ENCODE data around the gene FAM20C. TPM values are rescaled to one million over a fixed set of nuclear protein-coding genes. Genes with fewer than 3 reads are reported as not detected.

Gene FAM20C
- total and polyA plus RNA-seq, 2 donors (not counting 3 experiments of a cell fraction or from before 2014, with no cell fraction given): 14.2 to 34.5 TPM

DNA sequence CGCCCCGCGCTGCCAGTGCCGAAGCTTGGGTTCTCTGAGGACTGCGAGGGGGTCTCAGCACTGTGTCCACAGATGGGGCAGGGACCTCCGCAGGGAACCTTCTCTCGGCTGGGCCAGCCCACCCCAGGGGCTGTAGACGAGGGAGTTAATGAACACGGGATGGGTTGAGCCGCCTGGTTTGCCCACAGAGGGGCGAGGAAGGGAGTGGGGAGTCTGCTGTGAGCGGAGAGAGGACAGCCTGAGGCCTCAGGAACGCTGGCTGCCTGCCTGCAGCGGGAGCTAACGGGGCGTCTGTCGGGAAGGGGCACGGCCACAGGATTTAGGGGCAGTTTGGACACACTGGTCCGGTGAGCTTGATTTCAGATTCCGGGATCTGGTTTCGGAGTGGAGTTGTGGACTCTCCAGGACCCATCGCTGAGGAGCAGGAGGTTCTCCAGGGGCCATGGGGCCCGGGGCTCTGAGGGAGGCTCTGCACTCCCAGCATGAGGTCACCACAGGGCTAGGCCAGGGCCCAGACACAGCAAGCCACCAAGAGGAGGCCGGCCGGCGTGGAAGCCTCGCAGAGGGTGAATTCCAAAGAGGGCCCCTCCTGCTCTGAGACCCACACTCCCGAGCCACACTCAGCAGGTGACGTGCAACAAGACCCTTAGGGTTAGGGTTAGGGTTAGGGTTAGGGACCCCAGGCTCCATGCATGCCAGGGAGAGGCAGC is 19.0 kb upstream of the FAM20C start:
- dilution Hi-C loops (cut with MboI; ENCODE audit: extremely low pct_ligation_motif_present, low sequenced_read_pairs): no loop called here
- no peak overlapping the region for H2AFZ ChIP-seq (ENCODE audit: low read depth, low read length)
- H3K4me3 ChIP-seq (replicated peaks in 1 of 3; ENCODE audit: insufficient read depth in 1 of 3, low read depth in 1 of 3, low read length in 3 of 3): no peak overlapping the region
- no peaks in the 10 kb centered on the region for H3K9me3 ChIP-seq (replicated peaks; ENCODE audit: control insufficient read depth, insufficient read depth, low read length)
- H3K27ac ChIP-seq (ENCODE audit: insufficient read depth, low read depth, low read length): no peak overlapping the region
- H3K4me2 ChIP-seq (ENCODE audit: insufficient read depth, low read length): no peak overlapping the region
- BruUV-seq (replicated peaks): no TSS peak
- TF ChIP-seq POLR2A (IDR thresholded peaks at IDR 0.05; ENCODE audit: low read depth, low read length) (no peak), POLR2AphosphoS5 (IDR thresholded peaks at IDR 0.05; ENCODE audit: insufficient read depth, low read depth, low read length) (no peak), GATA2 (IDR thresholded peaks at IDR 0.05; ENCODE audit: insufficient read depth, insufficient read length, low read depth, low read length) (no peak), MYC (IDR thresholded peaks at IDR 0.05; ENCODE audit: low read depth, low read length) (no peak), EZH2 (IDR thresholded peaks at IDR 0.05; ENCODE audit: borderline replicate concordance, low read depth, low read length, severe bottlenecking) (no peak), FOS (IDR thresholded peaks at IDR 0.05; ENCODE audit: borderline replicate concordance, insufficient read depth, low read length) (no peak), JUN (IDR thresholded peaks at IDR 0.05; ENCODE audit: borderline replicate concordance, insufficient read depth, insufficient read length, low read depth) (no peak)
- TF ChIP-seq, protein P1, sequence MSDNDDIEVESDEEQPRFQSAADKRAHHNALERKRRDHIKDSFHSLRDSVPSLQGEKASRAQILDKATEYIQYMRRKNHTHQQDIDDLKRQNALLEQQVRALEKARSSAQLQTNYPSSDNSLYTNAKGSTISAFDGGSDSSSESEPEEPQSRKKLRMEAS (IDR thresholded peaks at IDR 0.05; ENCODE audit: insufficient read depth, insufficient read length): no peak
- TF ChIP-seq, protein P2, sequence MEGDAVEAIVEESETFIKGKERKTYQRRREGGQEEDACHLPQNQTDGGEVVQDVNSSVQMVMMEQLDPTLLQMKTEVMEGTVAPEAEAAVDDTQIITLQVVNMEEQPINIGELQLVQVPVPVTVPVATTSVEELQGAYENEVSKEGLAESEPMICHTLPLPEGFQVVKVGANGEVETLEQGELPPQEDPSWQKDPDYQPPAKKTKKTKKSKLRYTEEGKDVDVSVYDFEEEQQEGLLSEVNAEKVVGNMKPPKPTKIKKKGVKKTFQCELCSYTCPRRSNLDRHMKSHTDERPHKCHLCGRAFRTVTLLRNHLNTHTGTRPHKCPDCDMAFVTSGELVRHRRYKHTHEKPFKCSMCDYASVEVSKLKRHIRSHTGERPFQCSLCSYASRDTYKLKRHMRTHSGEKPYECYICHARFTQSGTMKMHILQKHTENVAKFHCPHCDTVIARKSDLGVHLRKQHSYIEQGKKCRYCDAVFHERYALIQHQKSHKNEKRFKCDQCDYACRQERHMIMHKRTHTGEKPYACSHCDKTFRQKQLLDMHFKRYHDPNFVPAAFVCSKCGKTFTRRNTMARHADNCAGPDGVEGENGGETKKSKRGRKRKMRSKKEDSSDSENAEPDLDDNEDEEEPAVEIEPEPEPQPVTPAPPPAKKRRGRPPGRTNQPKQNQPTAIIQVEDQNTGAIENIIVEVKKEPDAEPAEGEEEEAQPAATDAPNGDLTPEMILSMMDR (IDR thresholded peaks at IDR 0.05; ENCODE audit: extremely low read depth in 1 of 2, insufficient read depth in 1 of 2, low read depth in 1 of 2, low read length in 2 of 2): no peak
- H3K79me2 ChIP-seq (ENCODE audit: control insufficient read depth, insufficient read depth, low read length): no peaks in the 10 kb centered on the region
- DNase-seq (ENCODE audit: low read depth, low spot score) (no peak), FAIRE-seq (peak; percentile 18)
- no peaks in the 10 kb centered on the region for H3K4me1 ChIP-seq (ENCODE audit: control insufficient read depth, extremely low read depth, insufficient read depth, low read length)
- no peaks in the 10 kb centered on the region for H3K9me1 ChIP-seq (replicated peaks; ENCODE audit: control insufficient read depth, extremely low read depth, insufficient read depth, low read length)
- no peaks in the 10 kb centered on the region for H3K36me3 ChIP-seq (ENCODE audit: control insufficient read depth in 2 of 2, extremely low read depth in 1 of 2, insufficient read depth in 2 of 2, low read length in 2 of 2)
- H3K27me3 ChIP-seq (ENCODE audit: control insufficient read depth in 2 of 2, insufficient read depth in 2 of 2, low read length in 2 of 2): no peaks in the 10 kb centered on the region
- no peak overlapping the region for H3K9ac ChIP-seq (replicated peaks; ENCODE audit: extremely low read depth, insufficient read depth, low read length)
- H4K20me1 ChIP-seq (replicated peaks; ENCODE audit: control insufficient read depth, extremely low read depth, insufficient read depth, low read length): no peaks in the 10 kb centered on the region
- ChIA-PET CTCF (interaction anchor here (1.4 to 2.4 kb wide), 2 partner anchors 18 kb away, joined by 3 to 8 read pairs; partner anchors contain the start of gene FAM20C), POLR2A (no interaction called here)
- intact Hi-C loops (cut with micrococcal nuclease): no loop called here
